ENCODE measurements around the gene CACNA1I.
A peak's percentile ranks its signal among the peaks of the same experiment; 100 is the strongest.

CACNA1I gene

DNA sequence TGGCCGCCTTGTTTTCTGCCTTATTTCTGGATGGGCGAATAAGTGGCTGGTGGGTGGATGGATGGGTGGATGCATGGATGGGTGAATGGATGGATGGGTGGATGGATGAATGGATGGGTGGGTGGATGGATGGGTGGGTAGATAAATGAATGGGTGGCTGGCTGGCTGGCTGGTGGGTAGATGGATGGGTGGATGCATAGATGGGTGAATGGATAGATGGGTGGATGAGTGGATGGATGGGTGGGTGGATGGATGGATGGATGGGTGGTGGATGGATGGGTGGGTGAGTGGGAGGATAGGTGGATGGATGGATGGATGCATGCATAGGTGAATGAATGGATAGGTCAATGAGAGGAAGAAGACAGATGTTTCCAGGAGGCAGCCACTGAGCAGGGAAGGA is 98.9 kb downstream of the CACNA1I start:
- no peak for DNase-seq (ENCODE audit: low spot score)

DNA sequence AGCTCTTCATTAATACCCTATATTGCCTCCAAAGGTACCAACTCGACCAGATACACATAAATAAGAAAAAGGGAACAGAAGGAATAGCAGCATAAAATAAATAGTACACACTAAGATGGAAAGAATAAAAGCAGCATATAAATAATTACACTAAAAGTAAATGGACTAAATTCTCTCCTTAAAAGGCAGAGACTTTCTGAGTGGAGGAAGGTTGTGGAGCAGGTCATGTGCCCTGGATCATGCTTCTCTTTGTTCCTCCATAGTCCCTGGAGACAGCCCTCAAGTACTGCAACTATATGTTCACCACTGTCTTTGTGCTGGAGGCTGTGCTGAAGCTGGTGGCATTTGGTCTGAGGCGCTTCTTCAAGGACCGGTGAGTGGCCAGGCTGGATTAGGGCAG is 101.4 kb downstream of the CACNA1I start:
- DNase-seq (ENCODE audit: low spot score) = no peak

DNA sequence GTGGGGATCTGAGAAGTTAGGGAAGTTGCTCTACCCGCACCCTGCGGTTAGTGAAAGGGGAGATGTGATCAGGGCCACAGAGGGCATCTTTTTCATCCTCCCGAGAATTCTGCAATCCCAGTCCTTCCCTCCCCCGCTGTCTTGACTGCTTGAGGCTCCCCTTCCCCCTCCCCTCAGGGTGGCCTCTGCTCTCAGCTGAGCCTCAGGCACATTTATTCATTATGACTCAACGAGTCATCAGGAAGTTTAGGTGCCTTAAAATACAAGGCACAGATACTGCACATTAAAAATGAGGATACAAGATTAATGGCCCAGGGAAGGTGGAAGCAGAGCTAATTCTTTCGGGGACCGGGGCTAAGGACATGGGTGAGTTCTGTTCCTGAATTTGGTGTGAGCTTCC is 104.0 kb downstream of the CACNA1I start:
- DNase-seq (ENCODE audit: low spot score) = no peak

DNA sequence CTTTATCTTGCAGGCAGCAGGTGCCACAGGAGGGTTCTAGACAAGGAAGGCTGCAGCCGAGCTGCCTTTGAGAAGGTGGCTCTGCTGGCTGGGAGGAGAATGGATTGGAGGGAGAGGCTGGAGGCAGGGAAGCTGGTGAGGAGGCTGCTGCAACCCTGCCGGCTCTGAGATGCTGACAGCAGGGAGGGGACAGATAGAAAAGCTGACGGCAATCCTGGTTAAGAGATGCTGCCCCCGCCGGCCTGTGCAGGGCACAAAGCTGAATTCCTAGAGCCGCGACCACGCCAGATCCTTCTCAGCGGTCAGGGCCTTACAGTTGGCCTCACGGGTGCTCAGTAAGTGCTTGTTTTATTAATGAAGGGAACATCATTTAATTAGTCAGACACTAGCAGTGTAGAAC is 105.4 kb downstream of the CACNA1I start:
- peak; percentile 19 for DNase-seq (ENCODE audit: low spot score)

DNA sequence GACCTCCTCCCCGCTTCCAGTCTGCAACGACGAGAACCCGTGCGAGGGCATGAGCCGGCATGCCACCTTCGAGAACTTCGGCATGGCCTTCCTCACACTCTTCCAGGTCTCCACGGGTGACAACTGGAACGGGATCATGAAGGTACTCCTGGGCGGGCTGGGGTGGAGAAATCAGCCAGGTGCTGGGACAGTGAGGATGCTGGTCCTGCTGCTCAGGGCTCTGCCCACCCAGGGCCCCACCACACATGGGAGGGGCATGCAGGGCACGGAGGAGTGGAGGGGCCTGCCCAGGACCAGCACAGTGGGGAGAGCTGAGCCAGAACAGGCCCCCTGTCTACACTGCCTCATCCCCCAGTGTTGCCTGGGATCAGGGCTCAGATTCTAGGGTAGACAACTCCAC is 107.4 kb downstream of the CACNA1I start:
- DNase-seq (ENCODE audit: low spot score) = no peak

- DNase-seq (ENCODE audit: low spot score) = no peak
Observed at GRCh38 chr22:39678862-39679490, 108.4 kb downstream of the CACNA1I start.

DNA sequence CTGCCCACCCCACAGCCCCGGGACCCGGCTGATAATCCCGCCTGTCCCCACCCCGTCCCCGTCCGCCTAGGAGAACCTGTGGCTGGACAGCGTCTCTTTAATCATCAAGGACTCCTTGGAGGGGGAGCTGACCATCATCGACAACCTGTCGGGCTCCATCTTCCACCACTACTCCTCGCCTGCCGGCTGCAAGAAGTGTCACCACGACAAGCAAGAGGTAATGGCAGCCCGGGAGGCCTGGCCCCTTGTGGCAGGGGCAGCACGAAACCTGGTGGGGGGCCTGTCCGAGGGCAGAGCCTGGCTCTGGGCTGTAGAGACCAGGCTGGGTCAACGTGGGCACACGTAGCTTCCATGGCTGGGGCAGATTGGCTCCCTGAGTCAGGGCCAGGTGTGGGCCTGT is 109.1 kb downstream of the CACNA1I start:
- no peak for DNase-seq (ENCODE audit: low spot score)

DNA sequence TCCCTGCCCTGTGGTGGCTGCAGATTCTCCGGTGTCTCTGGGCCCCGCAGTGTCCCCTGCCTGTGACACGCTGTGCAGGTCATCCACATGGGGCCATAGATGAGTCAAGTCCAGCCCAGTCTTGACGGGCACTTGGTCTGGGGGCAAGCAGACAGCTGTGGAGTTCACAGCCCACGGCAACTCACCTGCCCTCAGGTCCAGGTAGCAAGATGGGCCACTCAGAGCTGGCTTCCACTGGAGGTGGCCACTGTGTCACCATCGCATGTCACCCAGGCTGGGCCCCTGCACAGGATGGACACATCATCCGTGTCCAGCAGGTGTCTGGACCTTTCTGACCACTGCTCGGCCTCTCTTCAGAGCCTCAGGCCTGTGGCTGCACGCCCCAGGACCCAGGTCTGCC is 109.9 kb downstream of the CACNA1I start:
- no peak for DNase-seq (ENCODE audit: low spot score)

DNA sequence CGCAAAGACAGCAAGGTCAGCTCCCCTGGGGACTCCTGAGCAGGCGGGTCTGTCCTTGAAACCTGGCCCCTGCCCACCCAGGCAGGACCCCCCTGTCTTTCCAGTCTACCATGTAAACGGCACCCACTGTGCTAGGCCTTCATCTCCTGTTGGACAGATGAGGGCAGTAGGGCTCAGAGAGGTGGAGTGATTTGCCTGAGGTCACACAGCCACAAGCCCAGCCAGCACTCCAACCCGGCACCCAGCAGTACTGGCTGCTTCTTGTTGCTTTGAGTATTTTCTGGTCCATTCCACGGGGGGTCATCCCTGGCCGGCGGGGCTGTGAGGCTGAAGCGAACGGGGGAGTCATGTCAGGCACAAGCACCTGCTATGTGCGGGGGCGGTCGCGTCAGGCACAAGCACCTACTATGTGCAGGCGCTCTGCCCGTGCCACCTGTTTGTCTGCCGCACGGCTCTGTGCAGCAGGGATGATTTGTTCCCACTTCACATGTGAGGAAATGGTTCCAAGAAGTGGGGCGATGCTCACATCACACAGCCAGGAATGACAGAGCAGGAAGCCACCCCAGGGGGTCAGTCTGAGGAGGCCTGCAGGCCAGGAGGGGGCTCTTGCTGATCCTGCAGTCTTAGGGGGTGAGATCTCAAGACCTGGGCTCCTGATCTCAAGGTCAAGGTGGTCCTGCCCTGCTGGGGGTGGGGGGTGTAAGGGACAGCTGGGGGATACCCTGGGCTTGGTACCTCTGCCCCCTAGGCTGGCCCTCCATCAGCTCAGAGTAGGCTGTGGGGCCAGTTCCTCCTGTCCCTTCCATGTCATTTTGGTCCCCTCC is 110.7 kb downstream of the CACNA1I start:
- no peak for DNase-seq (ENCODE audit: low spot score)

GRCh38 chr22:39682994-39683393 is 112.4 kb downstream of the CACNA1I start:
- no peak for DNase-seq (ENCODE audit: low spot score)

- DNase-seq (ENCODE audit: low spot score) = no peak
Observed at GRCh38 chr22:39683639-39684038, 113.1 kb downstream of the CACNA1I start.

DNA sequence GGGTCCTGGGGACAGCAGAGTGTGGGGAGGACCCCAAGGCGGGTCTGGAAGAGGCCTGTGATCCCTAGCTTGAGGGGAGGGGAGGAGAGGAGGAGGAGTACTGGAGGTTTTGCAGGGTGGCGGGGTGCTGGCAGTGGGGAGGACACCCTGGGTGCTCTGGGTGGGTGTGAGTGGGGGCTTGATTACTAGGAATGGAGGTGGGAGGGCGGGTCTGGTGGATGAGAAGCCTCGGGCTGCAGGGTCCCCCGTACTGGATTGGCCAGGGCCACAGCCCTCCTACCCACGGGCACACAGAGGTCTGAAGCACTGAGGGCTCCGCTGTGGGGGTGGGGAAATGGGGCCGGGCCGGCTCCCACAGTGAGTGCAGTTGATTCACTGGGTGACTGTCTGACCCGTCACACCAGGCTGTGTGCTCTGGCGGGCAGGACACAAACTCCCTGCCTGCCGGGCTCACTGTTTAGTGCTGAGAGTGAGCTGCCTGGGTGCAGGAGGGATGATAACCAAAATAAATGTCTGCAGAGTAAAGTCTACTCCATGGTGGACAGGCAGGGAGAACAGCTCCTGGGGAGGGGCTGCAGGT is 114.2 kb downstream of the CACNA1I start:
- DNase-seq (ENCODE audit: low spot score) = no peak

GRCh38 chr22:39685336-39686177 is 115.0 kb downstream of the CACNA1I start:
- DNase-seq (ENCODE audit: low spot score) = no peak

DNA sequence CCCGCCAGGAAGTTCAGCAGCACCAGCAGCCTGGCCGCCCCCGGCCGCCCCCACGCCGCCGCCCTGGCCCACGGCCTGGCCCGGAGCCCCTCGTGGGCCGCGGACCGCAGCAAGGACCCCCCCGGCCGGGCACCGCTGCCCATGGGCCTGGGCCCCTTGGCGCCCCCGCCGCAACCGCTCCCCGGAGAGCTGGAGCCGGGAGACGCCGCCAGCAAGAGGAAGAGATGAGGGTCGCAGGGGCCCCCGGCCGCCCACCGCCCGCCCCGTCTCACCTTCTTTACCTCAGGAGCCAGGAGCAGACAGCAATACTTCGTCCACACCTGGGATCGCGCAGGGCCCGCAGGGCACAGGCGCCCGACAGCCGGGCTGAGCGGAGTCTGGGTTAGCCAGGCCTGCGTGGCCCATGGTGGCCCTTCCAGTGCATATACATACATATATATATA is 115.6 kb downstream of the CACNA1I start:
- DNase-seq (ENCODE audit: low spot score) = no peak

- no peak for DNase-seq (ENCODE audit: low spot score)
Observed at GRCh38 chr22:39686776-39687525, 116.4 kb downstream of the CACNA1I start.

DNA sequence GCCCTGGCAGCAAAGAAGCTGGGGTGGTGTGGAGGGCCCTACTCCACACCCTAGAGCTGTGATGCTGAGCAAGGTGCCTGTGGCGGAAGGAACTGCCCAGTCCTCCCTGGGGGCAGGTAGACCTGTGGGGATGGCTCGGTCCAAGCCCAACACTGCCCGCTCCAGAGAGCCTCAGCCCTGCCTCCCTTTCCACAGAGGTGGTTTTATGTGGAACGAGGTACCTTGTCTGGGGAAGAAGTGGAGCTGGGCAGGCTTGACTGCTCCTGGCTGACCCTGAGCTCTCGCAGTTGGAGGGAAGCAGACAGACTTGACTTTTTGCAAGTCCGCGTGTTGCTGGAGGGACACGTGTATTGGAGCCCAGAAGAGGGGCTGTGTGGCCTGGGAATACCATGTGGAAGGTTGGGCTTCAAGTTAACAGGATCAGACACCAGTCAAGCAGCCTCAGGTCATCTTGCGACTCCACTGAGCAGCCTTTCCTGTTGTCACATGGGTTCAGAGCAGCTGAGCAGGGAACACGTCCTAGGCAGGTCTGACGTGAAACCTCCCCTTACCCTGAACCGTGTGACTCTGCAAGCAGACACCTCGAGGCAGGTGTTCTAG is 117.7 kb downstream of the CACNA1I start:
- no peak for DNase-seq (ENCODE audit: low spot score)

- DNase-seq (ENCODE audit: low spot score) = peak; percentile 14
Observed at GRCh38 chr22:39689421-39689820, 118.9 kb downstream of the CACNA1I start.

DNA sequence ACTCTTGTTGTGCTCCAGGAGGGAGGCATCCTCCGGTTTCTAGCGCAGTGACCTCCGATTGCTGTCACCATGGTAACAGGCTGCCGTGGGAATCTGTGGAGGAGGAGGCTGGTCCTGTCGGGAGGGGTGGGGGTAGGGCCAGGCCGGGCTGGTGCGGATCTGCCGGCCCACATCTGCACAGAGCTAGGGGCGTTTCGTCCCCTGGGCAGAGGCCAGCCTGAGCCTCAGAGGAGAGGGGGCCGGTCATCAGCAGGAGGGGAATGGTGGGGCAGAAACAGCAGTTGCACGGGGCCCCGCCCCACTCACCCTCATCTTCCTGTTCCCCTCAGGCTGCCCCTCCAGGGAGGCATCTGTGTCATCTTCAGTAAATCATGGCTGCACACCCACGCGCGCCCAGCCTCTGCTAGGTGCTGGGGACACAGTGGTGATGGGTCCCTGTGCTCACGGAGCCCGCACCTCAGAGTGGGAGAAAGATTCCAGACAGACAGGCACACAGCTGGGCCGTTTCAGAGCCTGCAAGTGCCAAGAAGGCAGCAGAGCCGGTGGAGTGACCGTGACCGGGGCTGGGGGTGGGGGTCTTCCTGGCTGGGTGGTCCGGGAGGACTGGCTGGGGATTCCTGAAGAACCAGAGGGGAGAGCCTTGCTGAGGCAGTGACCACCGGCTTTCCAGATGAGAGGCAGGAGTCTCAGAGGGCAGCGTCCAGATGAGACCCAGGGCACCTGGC is 120.5 kb downstream of the CACNA1I start:
- DNase-seq (ENCODE audit: low spot score) = peak; percentile 48

DNA sequence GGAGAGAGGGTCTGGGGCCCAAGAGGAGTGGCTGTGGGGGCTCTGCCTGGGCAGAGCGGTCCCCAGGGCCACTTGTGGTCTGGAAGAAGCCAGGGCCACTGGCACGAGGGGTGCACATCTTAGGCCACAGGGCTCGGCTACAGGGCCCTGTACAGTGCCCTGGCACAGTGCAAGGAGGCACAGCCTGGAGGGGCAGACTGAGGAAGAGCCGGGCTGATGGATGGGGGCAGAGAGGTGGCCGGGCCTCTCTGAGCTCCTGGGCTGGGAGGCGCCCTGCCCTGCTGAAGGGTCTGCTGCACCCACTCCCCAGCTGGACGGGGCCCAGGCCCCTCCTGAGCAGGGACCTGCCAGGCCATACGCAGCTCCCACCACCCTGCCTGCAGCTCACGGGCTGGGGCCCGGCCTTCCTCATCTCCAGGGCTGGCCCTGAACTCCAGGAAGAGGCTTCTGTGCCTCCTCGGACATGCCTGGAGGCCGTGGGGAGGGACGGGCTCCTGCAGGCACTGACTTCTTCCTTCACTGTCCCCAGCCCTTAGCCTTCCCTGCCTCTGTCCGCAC is 123.5 kb downstream of the CACNA1I start:
- no peak for DNase-seq (ENCODE audit: low spot score)

- DNase-seq (ENCODE audit: low spot score) = no peak
Observed at GRCh38 chr22:39697790-39698430, 127.4 kb downstream of the CACNA1I start.
